Measurements from ENCODE around the gene IGF1R.

GRCh38 chr15:98813951-98814350 is 165.6 kb downstream of the IGF1R start:
- no peak for TF ChIP-seq ZNF24 (IDR thresholded peaks at IDR 0.05)
- TF ChIP-seq TEF (CRISPR knock-in tag; IDR thresholded peaks at IDR 0.05): no peak
- no peak for TF ChIP-seq EP300 (IDR thresholded peaks at IDR 0.05; ENCODE audit: low read depth in 2 of 2, low read length in 2 of 2)
- TF ChIP-seq EP300 (CRISPR knock-in tag; IDR thresholded peaks at IDR 0.05; ENCODE audit: borderline replicate concordance): no peak
- TF ChIP-seq TARDBP (CRISPR knock-in tag; IDR thresholded peaks at IDR 0.05): no peak
- no peak for TF ChIP-seq PHF8 (CRISPR knock-in tag; IDR thresholded peaks at IDR 0.05)
